Measurements from ENCODE around the gene APOL4. TPM values are rescaled to one million over a fixed set of nuclear protein-coding genes. Genes with fewer than 3 reads are reported as not detected.
"Not testable (repeated sequence)": the region's sequence is repeated elsewhere in the genome, so short reads cannot be mapped to it uniquely, and the experiment has no call there.

APOL4 gene
- total RNA-seq, 2 experiments from 2014 or later = not detected

DNA sequence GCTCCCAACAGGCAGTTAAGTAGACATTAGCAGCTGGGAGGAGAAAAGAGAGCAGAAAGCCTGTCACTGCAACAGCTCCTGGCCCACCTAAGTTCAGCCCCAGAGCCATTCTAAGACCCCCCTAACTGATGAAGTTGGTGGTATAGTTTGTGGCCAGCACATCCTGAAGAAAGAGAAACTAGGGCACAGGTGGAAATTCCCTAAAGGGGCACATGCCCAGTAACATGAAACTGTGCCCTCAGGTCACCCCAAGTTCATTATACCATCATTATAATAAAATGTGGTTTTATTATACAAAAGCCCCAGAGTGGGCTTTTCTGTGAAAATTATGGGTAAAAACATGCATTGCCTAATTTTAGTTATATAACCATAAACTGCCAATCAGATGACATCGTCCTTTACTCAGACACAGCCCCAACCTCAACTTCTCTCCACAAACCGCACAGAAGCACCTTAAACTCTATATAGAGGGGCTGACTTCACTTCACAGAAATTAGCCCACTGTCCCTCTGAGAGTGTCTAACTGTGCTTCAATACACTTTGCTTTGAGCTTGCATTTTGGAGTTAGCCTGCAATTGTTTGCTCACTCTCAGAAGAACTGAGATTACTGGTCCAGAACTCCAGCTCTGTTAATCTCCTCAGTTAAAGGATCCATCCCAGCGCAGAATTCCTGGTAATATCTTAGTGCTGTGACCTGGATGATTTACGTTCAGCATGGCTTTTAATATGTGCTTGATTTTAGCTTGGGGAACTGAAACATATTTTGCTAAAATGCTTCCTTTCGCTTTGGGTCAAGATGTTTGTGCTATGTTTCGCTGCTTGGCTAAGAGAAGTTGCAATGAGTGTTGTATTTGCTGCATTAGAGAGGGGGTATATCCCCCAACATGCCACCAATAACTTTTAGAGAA lies 39.2 kb downstream of the APOL4 start:
- Mint-ChIP-seq H3K36me3 (ENCODE audit: low read depth) (peaks cover 19% of the 10 kb centered on the region), H3K4me1 (ENCODE audit: low read depth) (peaks cover 76% of the 10 kb centered on the region), H3K27me3 (no peaks in the 10 kb centered on the region), H3K9me3 (no peaks in the 10 kb centered on the region), H3K4me3 (peak overlapping the region; percentile 96), H3K27ac (peak overlapping the region; percentile 92)
- Histone ChIP-seq H3K4me3 (ENCODE audit: low read length) (no peak overlapping the region), H3K27me3 (ENCODE audit: control insufficient read depth in 1 of 2, insufficient read depth in 2 of 2, low read length in 2 of 2) (no peaks in the 10 kb centered on the region), H3K36me3 (ENCODE audit: insufficient read depth, low read length) (peaks cover 3% of the 10 kb centered on the region), H3K27ac (ENCODE audit: low read depth in 1 of 2, low read length in 2 of 2) (peak overlapping the region; percentile 93 to 94), H3K9me3 (ENCODE audit: control insufficient read depth in 1 of 2, insufficient read depth in 1 of 2, low read length in 2 of 2) (no peaks in the 10 kb centered on the region), H3K4me1 (ENCODE audit: insufficient read depth, low read length) (peaks cover 78% of the 10 kb centered on the region)
- peak in 4 of 14 experiments; percentile 24 to 87 (median 82) for DNase-seq
- intact Hi-C loops (cut with DNase I, micrococcal nuclease) = no loop called here
- peak; percentile 46 for ATAC-seq (ENCODE audit: poor library complexity)
- CTCF ChIA-PET = interaction anchor here (0.6 to 1.1 kb wide), 3 partner anchors 10 to 324 kb away, joined by 3 to 4 read pairs (median 3); no protein-coding TSS in a partner anchor
- TF ChIP-seq, protein P1, sequence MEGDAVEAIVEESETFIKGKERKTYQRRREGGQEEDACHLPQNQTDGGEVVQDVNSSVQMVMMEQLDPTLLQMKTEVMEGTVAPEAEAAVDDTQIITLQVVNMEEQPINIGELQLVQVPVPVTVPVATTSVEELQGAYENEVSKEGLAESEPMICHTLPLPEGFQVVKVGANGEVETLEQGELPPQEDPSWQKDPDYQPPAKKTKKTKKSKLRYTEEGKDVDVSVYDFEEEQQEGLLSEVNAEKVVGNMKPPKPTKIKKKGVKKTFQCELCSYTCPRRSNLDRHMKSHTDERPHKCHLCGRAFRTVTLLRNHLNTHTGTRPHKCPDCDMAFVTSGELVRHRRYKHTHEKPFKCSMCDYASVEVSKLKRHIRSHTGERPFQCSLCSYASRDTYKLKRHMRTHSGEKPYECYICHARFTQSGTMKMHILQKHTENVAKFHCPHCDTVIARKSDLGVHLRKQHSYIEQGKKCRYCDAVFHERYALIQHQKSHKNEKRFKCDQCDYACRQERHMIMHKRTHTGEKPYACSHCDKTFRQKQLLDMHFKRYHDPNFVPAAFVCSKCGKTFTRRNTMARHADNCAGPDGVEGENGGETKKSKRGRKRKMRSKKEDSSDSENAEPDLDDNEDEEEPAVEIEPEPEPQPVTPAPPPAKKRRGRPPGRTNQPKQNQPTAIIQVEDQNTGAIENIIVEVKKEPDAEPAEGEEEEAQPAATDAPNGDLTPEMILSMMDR (IDR thresholded peaks at IDR 0.05) = no peak
- POLR2A ChIA-PET = interaction anchor here (0.5 to 2.0 kb wide), 5 partner anchors 9 to 862 kb away, joined by 3 to 5 read pairs (median 4); partner anchors contain the start of gene TOM1

DNA sequence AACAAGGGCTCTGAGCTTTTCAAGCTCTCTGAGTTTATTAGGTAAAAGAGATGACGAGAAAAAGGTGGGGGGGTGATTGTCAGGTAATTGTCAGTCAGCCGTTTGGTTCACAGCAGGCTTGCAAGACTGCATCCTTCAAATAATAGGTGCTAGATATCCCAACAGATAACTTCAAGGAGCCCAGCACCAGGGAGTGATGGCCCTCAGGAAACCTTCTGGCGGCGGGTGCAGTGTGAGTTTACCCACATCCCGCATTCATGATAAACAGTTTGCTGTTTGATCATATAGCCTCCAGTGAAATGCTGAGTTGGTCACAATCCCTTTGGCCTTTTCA lies 39.8 kb downstream of the APOL4 start:
- ATAC-seq (ENCODE audit: poor library complexity) = peak; percentile 19
- not testable (repeated sequence) for H3K27me3 Mint-ChIP-seq
- POLR2A ChIA-PET = interaction anchor here (0.5 to 2.0 kb wide), 4 partner anchors 16 to 862 kb away, joined by 3 to 5 read pairs (median 4); partner anchors contain the start of gene TOM1

DNA sequence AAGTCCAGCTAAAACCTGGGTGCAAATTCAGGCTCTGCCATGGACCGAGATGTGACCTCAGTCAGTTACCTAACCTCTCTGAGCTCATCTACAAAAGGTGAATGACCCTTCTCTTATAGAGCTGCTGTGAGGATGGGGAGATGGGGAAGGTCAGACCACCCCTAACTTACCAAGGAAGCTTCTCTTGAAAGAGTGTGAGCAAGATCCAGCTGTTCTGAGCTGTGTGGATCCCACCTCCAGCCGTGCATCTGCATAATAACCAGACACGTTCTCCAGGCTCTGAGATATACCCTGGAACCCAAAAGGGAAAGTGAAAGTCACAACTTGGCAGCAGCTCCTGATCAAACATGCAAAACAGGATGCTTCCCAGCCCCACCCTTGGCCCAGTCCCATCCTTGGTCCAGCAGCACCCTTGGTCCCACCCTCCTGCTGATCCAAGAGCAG lies 41.1 kb downstream of the APOL4 start, which contains the start of gene APOL3:
APOL3 (minus strand) TSS at position 257 of the 444 bp plus-strand sequence. CDS start 11,700 bp downstream, outside the sequence.
- no peaks in the 10 kb centered on the region for H3K27me3 ChIP-seq (ENCODE audit: control insufficient read depth in 1 of 2, insufficient read depth in 2 of 2, low read length in 2 of 2)
- peak within 1 kb of the TSS; percentile 96 for H3K4me3 ChIP-seq (ENCODE audit: low read length)
- Mint-ChIP-seq H3K9me3 (no peaks in the 10 kb centered on the region), H3K4me3 (peak within 1 kb of the TSS; percentile 96), H3K4me1 (ENCODE audit: low read depth) (peaks cover 77% of the 10 kb centered on the region), H3K27ac (peak within 1 kb of the TSS; percentile 92), H3K27me3 (no peaks in the 10 kb centered on the region), H3K36me3 (ENCODE audit: low read depth) (peaks cover 35% of the 10 kb centered on the region)
- intact Hi-C loops (cut with DNase I, micrococcal nuclease) = loop anchor here in 1 of 2 experiments (1.0 kb wide), 1 partner anchor 20 kb away; no protein-coding TSS in a partner anchor
- H3K4me1 ChIP-seq (ENCODE audit: insufficient read depth, low read length) = peaks cover 72% of the 10 kb centered on the region
- peak in 12 of 14 experiments; percentile 19 to 87 (median 40) for DNase-seq
- TF ChIP-seq, protein P1 (IDR thresholded peaks at IDR 0.05) = no peak
- H3K36me3 ChIP-seq (ENCODE audit: insufficient read depth, low read length) = peaks cover 8% of the 10 kb centered on the region
- POLR2A ChIA-PET = interaction anchor here (0.8 to 2.0 kb wide), 11 partner anchors 16 to 860 kb away, joined by 3 to 6 read pairs (median 4); partner anchors contain the start of genes APOL2, APOL6, EIF3D and TOM1
- ATAC-seq (ENCODE audit: poor library complexity) = peak; percentile 47
- peak within 1 kb of the TSS; percentile 93 to 94 for H3K27ac ChIP-seq (ENCODE audit: low read depth in 1 of 2, low read length in 2 of 2)
- no peaks in the 10 kb centered on the region for H3K9me3 ChIP-seq (ENCODE audit: control insufficient read depth in 1 of 2, insufficient read depth in 1 of 2, low read length in 2 of 2)
- CTCF ChIA-PET = interaction anchor here (0.6 to 2.3 kb wide), 2 partner anchors 20 to 260 kb away, joined by 3 to 6 read pairs; no protein-coding TSS in a partner anchor

More for the DNA sequence above, 39.8 kb downstream of the APOL4 start:
- intact Hi-C loops (cut with DNase I, micrococcal nuclease); H3K36me3 ChIP-seq (ENCODE audit: insufficient read depth, low read length); H3K27me3 ChIP-seq (ENCODE audit: control insufficient read depth in 1 of 2, insufficient read depth in 2 of 2, low read length in 2 of 2); H3K9me3 Mint-ChIP-seq; H3K4me3 ChIP-seq (ENCODE audit: low read length); H3K9me3 ChIP-seq (ENCODE audit: control insufficient read depth in 1 of 2, insufficient read depth in 1 of 2, low read length in 2 of 2): not testable (repeated sequence)
- DNase-seq = peak in 4 of 14 experiments; percentile 48 to 81 (median 70)
- Mint-ChIP-seq H3K36me3 (ENCODE audit: low read depth) (peaks cover 25% of the 10 kb centered on the region), H3K4me3 (peak overlapping the region; percentile 96), H3K4me1 (ENCODE audit: low read depth) (peaks cover 77% of the 10 kb centered on the region), H3K27ac (peak overlapping the region; percentile 92)
- Histone ChIP-seq H3K27ac (ENCODE audit: low read depth in 1 of 2, low read length in 2 of 2) (peak overlapping the region; percentile 93 to 94), H3K4me1 (ENCODE audit: insufficient read depth, low read length) (peaks cover 72% of the 10 kb centered on the region)
- CTCF ChIA-PET = interaction anchor here (1.1 to 2.3 kb wide), 2 partner anchors 19 to 325 kb away, joined by 3 to 6 read pairs; no protein-coding TSS in a partner anchor
